Measurements from ENCODE around the gene GRPEL2.

The GRPEL2 gene

DNA sequence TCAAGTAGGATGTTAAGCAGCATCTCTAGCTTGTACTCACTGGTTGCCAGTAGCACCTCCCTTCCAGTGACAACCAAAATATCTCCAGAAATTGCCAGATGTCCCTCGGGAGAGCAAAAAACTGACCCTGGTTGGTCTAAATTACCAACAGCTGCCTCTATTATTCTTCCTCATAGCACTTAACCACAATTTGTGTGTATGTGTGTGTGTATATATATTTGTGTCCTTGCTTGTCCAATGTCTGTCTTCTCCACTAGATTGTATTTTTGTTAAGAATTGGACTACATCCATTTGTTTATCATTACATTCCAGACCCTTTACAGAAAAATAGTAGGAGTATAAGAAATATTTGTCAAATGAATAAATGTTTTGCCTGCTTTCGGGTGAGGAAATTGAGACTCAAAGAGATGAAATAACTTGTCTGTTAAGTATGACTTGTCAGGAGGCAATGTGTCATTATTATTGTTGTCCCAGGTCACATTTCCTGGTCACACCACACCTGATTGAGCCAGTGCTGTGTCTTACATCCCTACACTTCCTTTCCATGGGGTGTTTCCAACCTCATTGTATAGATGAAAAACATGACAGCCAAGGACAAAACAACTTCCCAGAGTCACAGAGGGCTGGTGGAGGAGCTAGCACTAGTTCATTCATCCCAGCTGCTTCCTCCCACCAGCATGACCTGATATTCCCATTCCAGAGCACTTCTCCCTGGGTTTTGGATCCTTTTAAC, 11.4 kb upstream of the GRPEL2 start:
- H3K36me3 ChIP-seq (ENCODE audit: insufficient read depth): no peaks in the 10 kb centered on the region
- TF ChIP-seq CTCF (conservative IDR thresholded peaks at IDR 0.05; ENCODE audit: low read depth, low read length): no peak
- H3K27ac ChIP-seq: no peak overlapping the region
- H3K9ac ChIP-seq: no peak overlapping the region
- H4K20me1 ChIP-seq (ENCODE audit: insufficient read depth): no peaks in the 10 kb centered on the region
- no peaks in the 10 kb centered on the region for H3K4me1 ChIP-seq (ENCODE audit: low read depth, poor library complexity, severe bottlenecking)
- no peaks in the 10 kb centered on the region for H3K27me3 ChIP-seq (ENCODE audit: insufficient read depth, low read depth)
- no peak overlapping the region for H3K4me3 ChIP-seq (IDR thresholded peaks at IDR 0.05; ENCODE audit: insufficient read depth, low read depth, low read length)
- H3K79me2 ChIP-seq (ENCODE audit: insufficient read depth, low read depth): no peaks in the 10 kb centered on the region
- H3K4me2 ChIP-seq: no peak overlapping the region
- no peak overlapping the region for H2AFZ ChIP-seq (ENCODE audit: low read depth)

DNA sequence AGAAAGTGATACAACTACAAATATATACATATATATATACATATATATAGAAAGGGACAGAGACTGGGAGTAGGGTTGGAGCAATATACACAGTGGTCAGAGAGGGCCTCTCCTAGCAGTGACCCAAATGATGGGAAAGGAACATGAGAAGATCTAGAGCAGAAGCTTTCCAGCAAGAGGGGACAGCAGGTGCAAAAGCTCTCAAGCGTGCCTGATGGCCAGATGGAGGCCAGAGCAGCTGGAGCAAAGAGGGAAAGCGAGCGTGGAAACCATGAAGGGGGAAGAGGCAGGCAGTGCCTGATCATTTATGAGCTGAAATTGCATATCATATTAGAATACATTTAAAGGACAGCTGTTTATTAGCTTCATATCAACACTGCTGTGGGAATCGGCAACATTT, 7.6 kb upstream of the GRPEL2 start:
- TF ChIP-seq CTCF (conservative IDR thresholded peaks at IDR 0.05; ENCODE audit: low read depth, low read length): no peak
- H3K79me2 ChIP-seq (ENCODE audit: insufficient read depth, low read depth): no peaks in the 10 kb centered on the region
- no peaks in the 10 kb centered on the region for H3K4me1 ChIP-seq (ENCODE audit: low read depth, poor library complexity, severe bottlenecking)
- no peak overlapping the region for H3K4me2 ChIP-seq
- H3K9ac ChIP-seq: no peak overlapping the region
- no peaks in the 10 kb centered on the region for H3K36me3 ChIP-seq (ENCODE audit: insufficient read depth)
- H3K27ac ChIP-seq: no peak overlapping the region
- H2AFZ ChIP-seq (ENCODE audit: low read depth): no peak overlapping the region
- no peaks in the 10 kb centered on the region for H4K20me1 ChIP-seq (ENCODE audit: insufficient read depth)
- no peaks in the 10 kb centered on the region for H3K27me3 ChIP-seq (ENCODE audit: insufficient read depth, low read depth)
- no peak overlapping the region for H3K4me3 ChIP-seq (IDR thresholded peaks at IDR 0.05; ENCODE audit: insufficient read depth, low read depth, low read length)

DNA sequence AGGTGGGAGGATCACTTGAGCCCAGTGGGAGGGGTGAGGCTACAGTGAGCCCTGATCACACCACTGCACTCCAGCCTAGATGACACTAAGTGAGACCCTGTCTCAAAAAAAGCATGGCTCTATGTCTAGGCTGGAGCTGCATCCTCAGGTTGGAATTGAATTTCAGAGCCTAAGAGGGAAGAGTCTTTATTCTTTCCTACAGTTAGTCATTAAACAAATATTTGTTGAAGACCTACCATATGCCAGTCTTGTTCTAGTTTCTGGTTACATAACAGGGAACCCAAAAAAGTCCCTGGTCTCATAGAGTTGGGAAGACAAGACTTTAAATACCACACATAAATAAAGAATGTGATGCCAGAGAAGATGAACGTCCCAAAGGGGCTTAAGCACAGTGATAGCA, 6.9 kb upstream of the GRPEL2 start:
- Histone ChIP-seq H3K27me3 (ENCODE audit: insufficient read depth, low read depth) (no peaks in the 10 kb centered on the region), H3K4me1 (ENCODE audit: low read depth, poor library complexity, severe bottlenecking) (no peaks in the 10 kb centered on the region), H3K9ac (no peak overlapping the region), H3K27ac (no peak overlapping the region), H3K4me3 (IDR thresholded peaks at IDR 0.05; ENCODE audit: insufficient read depth, low read depth, low read length) (no peak overlapping the region), H4K20me1 (ENCODE audit: insufficient read depth) (no peaks in the 10 kb centered on the region), H3K79me2 (ENCODE audit: insufficient read depth, low read depth) (no peaks in the 10 kb centered on the region), H3K4me2 (no peak overlapping the region), H2AFZ (ENCODE audit: low read depth) (no peak overlapping the region), H3K36me3 (ENCODE audit: insufficient read depth) (no peaks in the 10 kb centered on the region)
- TF ChIP-seq CTCF (conservative IDR thresholded peaks at IDR 0.05; ENCODE audit: low read depth, low read length): no peak

- no peak overlapping the region for H3K4me2 ChIP-seq
Observed at GRCh38 chr5:149340920-149341319, 4.4 kb upstream of the GRPEL2 start.

More at GRCh38 chr5:149340920-149341319, 4.4 kb upstream of the GRPEL2 start:
- H2AFZ ChIP-seq (ENCODE audit: low read depth): no peak overlapping the region
- H3K9ac ChIP-seq: no peak overlapping the region
- H3K36me3 ChIP-seq (ENCODE audit: insufficient read depth): no peaks in the 10 kb centered on the region
- H3K27ac ChIP-seq: no peak overlapping the region
- H3K27me3 ChIP-seq (ENCODE audit: insufficient read depth, low read depth): no peaks in the 10 kb centered on the region
- TF ChIP-seq CTCF (conservative IDR thresholded peaks at IDR 0.05; ENCODE audit: low read depth, low read length): no peak
- no peaks in the 10 kb centered on the region for H3K4me1 ChIP-seq (ENCODE audit: low read depth, poor library complexity, severe bottlenecking)
- no peaks in the 10 kb centered on the region for H4K20me1 ChIP-seq (ENCODE audit: insufficient read depth)
- no peak overlapping the region for H3K4me3 ChIP-seq (IDR thresholded peaks at IDR 0.05; ENCODE audit: insufficient read depth, low read depth, low read length)
- H3K79me2 ChIP-seq (ENCODE audit: insufficient read depth, low read depth): peaks cover 4% of the 10 kb centered on the region; the same call in 1 of the 2 replicates
